GM12878 (cell line): Measurements from ENCODE around the gene EFTUD2.

Experiments used
- BHLHE40 ChIP-seq, 2 experiments: fragments of 450-650 bp in 1 of 2; IDR thresholded peaks; 2 replicates each; pipeline ENCODE4 v1.6.1; 2011 to 2017; ENCODE audit warnings: low read depth in 2 of 2, borderline replicate concordance in 1 of 2, improper control_type of control experiment in 1 of 2, low read length in 1 of 2, mild to moderate bottlenecking in 1 of 2
- CEBPB ChIP-seq, 2 experiments: fragments of 150-350 bp in 1 of 2; IDR thresholded peaks; 2 replicates each; pipeline ENCODE4 v1.6.1; 2012 to 2014; ENCODE audit warnings: low read depth in 2 of 2, low read length in 2 of 2, borderline replicate concordance in 1 of 2, inconsistent platforms in 1 of 2
- CREM ChIP-seq: IDR thresholded peaks from 2 replicates; pipeline ENCODE4 v1.6.1; 2014; ENCODE audit warnings: antibody characterized with exemption, low read depth
- NR2C1 ChIP-seq: fragments of 450-650 bp; IDR thresholded peaks from 2 replicates; pipeline ENCODE4 v1.6.1; 2017; ENCODE audit warnings: antibody characterized with exemption, mild to moderate bottlenecking, moderate library complexity
- ZNF207 ChIP-seq: fragments of 450-650 bp; IDR thresholded peaks from 2 replicates; pipeline ENCODE4 v1.6.1; 2014; ENCODE audit warnings: antibody characterized with exemption, mild to moderate bottlenecking, borderline replicate concordance
- TF ChIP-seq, protein P1 (sequence below): IDR thresholded peaks from 2 replicates; pipeline ENCODE4 v1.6.1; 2012; ENCODE audit warnings: mild to moderate bottlenecking, low read depth, low read length
- TF ChIP-seq, protein P2 (sequence below): IDR thresholded peaks from 2 replicates; pipeline ENCODE4 v1.6.1; 2011; ENCODE audit warnings: borderline replicate concordance, low read depth, mild to moderate bottlenecking, moderate library complexity, mixed read lengths, low read length; ENCODE audit not compliant: insufficient read depth; ENCODE audit errors: extremely low read length
- TF ChIP-seq, protein P3 (sequence below), 3 experiments: IDR thresholded peaks in 2 of 3; conservative IDR thresholded peaks in 1 of 3; 2 replicates each; pipeline ENCODE4 v1.5.1; 2011; ENCODE audit warnings: low read depth in 3 of 3, low read length in 3 of 3, mild to moderate bottlenecking in 3 of 3, control low read depth in 2 of 3, moderate library complexity in 2 of 3, inconsistent platforms in 1 of 3, mixed read lengths in 1 of 3; ENCODE audit not compliant: control insufficient read depth in 2 of 3, insufficient read depth in 1 of 3; ENCODE audit errors: extremely low read depth in 1 of 3
- TF ChIP-seq, protein P4 (sequence below): fragments of 450-650 bp; IDR thresholded peaks from 2 replicates; pipeline ENCODE4 v1.6.1; 2017; ENCODE audit warnings: antibody characterized with exemption, mild to moderate bottlenecking, moderate library complexity
- TF ChIP-seq, protein P5 (sequence below): fragments of 450-650 bp; IDR thresholded peaks from 2 replicates; pipeline ENCODE4 v1.6.1; 2016; ENCODE audit warnings: mild to moderate bottlenecking, moderate library complexity, borderline replicate concordance

DNA sequence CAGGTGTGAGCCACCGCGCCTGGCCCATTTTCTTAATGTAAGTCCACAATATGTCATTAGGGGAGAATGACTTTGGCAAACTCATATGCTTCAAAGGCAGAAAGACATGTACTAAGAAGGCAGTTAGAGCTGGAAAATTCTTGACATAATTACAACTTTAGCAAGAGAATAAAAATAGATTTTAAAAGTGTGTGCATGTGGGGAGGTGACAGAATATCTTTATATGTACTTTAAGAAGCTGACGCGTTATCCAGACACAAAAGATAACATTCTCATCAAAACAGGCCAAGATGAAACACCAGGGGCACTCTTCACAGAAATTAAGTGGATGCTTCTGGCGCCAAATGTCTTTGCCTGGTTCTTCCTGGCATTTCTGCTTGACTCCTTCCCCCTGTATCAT is 97.4 kb downstream of the EFTUD2 start:
- TF ChIP-seq, protein P1, sequence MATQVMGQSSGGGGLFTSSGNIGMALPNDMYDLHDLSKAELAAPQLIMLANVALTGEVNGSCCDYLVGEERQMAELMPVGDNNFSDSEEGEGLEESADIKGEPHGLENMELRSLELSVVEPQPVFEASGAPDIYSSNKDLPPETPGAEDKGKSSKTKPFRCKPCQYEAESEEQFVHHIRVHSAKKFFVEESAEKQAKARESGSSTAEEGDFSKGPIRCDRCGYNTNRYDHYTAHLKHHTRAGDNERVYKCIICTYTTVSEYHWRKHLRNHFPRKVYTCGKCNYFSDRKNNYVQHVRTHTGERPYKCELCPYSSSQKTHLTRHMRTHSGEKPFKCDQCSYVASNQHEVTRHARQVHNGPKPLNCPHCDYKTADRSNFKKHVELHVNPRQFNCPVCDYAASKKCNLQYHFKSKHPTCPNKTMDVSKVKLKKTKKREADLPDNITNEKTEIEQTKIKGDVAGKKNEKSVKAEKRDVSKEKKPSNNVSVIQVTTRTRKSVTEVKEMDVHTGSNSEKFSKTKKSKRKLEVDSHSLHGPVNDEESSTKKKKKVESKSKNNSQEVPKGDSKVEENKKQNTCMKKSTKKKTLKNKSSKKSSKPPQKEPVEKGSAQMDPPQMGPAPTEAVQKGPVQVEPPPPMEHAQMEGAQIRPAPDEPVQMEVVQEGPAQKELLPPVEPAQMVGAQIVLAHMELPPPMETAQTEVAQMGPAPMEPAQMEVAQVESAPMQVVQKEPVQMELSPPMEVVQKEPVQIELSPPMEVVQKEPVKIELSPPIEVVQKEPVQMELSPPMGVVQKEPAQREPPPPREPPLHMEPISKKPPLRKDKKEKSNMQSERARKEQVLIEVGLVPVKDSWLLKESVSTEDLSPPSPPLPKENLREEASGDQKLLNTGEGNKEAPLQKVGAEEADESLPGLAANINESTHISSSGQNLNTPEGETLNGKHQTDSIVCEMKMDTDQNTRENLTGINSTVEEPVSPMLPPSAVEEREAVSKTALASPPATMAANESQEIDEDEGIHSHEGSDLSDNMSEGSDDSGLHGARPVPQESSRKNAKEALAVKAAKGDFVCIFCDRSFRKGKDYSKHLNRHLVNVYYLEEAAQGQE, result no peak
- TF ChIP-seq CEBPB (IDR thresholded peaks at IDR 0.05; ENCODE audit: borderline replicate concordance in 1 of 2, low read depth in 2 of 2, low read length in 2 of 2) (no peak), BHLHE40 (IDR thresholded peaks at IDR 0.05; ENCODE audit: borderline replicate concordance in 1 of 2, low read depth in 2 of 2, low read length in 1 of 2) (no peak), CREM (no peak), ZNF207 (no peak), NR2C1 (no peak)
- TF ChIP-seq, protein P2, sequence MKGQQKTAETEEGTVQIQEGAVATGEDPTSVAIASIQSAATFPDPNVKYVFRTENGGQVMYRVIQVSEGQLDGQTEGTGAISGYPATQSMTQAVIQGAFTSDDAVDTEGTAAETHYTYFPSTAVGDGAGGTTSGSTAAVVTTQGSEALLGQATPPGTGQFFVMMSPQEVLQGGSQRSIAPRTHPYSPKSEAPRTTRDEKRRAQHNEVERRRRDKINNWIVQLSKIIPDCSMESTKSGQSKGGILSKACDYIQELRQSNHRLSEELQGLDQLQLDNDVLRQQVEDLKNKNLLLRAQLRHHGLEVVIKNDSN, result no peak
- TF ChIP-seq, protein P3, sequence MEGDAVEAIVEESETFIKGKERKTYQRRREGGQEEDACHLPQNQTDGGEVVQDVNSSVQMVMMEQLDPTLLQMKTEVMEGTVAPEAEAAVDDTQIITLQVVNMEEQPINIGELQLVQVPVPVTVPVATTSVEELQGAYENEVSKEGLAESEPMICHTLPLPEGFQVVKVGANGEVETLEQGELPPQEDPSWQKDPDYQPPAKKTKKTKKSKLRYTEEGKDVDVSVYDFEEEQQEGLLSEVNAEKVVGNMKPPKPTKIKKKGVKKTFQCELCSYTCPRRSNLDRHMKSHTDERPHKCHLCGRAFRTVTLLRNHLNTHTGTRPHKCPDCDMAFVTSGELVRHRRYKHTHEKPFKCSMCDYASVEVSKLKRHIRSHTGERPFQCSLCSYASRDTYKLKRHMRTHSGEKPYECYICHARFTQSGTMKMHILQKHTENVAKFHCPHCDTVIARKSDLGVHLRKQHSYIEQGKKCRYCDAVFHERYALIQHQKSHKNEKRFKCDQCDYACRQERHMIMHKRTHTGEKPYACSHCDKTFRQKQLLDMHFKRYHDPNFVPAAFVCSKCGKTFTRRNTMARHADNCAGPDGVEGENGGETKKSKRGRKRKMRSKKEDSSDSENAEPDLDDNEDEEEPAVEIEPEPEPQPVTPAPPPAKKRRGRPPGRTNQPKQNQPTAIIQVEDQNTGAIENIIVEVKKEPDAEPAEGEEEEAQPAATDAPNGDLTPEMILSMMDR (IDR thresholded peaks at IDR 0.05 in 2 of 3, conservative IDR thresholded peaks at IDR 0.05 in 1 of 3; ENCODE audit: control insufficient read depth in 2 of 3, extremely low read depth in 1 of 3, insufficient read depth in 1 of 3, low read depth in 3 of 3, low read length in 3 of 3), result no peak
- TF ChIP-seq, protein P4, sequence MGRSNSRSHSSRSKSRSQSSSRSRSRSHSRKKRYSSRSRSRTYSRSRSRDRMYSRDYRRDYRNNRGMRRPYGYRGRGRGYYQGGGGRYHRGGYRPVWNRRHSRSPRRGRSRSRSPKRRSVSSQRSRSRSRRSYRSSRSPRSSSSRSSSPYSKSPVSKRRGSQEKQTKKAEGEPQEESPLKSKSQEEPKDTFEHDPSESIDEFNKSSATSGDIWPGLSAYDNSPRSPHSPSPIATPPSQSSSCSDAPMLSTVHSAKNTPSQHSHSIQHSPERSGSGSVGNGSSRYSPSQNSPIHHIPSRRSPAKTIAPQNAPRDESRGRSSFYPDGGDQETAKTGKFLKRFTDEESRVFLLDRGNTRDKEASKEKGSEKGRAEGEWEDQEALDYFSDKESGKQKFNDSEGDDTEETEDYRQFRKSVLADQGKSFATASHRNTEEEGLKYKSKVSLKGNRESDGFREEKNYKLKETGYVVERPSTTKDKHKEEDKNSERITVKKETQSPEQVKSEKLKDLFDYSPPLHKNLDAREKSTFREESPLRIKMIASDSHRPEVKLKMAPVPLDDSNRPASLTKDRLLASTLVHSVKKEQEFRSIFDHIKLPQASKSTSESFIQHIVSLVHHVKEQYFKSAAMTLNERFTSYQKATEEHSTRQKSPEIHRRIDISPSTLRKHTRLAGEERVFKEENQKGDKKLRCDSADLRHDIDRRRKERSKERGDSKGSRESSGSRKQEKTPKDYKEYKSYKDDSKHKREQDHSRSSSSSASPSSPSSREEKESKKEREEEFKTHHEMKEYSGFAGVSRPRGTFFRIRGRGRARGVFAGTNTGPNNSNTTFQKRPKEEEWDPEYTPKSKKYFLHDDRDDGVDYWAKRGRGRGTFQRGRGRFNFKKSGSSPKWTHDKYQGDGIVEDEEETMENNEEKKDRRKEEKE, result no peak
- TF ChIP-seq, protein P5, sequence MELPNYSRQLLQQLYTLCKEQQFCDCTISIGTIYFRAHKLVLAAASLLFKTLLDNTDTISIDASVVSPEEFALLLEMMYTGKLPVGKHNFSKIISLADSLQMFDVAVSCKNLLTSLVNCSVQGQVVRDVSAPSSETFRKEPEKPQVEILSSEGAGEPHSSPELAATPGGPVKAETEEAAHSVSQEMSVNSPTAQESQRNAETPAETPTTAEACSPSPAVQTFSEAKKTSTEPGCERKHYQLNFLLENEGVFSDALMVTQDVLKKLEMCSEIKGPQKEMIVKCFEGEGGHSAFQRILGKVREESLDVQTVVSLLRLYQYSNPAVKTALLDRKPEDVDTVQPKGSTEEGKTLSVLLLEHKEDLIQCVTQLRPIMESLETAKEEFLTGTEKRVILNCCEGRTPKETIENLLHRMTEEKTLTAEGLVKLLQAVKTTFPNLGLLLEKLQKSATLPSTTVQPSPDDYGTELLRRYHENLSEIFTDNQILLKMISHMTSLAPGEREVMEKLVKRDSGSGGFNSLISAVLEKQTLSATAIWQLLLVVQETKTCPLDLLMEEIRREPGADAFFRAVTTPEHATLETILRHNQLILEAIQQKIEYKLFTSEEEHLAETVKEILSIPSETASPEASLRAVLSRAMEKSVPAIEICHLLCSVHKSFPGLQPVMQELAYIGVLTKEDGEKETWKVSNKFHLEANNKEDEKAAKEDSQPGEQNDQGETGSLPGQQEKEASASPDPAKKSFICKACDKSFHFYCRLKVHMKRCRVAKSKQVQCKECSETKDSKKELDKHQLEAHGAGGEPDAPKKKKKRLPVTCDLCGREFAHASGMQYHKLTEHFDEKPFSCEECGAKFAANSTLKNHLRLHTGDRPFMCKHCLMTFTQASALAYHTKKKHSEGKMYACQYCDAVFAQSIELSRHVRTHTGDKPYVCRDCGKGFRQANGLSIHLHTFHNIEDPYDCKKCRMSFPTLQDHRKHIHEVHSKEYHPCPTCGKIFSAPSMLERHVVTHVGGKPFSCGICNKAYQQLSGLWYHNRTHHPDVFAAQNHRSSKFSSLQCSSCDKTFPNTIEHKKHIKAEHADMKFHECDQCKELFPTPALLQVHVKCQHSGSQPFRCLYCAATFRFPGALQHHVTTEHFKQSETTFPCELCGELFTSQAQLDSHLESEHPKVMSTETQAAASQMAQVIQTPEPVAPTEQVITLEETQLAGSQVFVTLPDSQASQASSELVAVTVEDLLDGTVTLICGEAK, result no peak
